A549 (cell line): ENCODE data around the gene VCL. TPM values are rescaled to one million over a fixed set of nuclear protein-coding genes. Genes with fewer than 3 reads are reported as not detected.

Experiments
- ATAC-seq, 2 experiments: fragments of 200-7000 bp in 1 of 2; fragments of >200 bp in 1 of 2; cut with Nextera tagmentation in 1 of 2; cut with Tn5 transposase in 1 of 2; 3 replicates each; pipeline versions ENCODE4 v1.8.0 to v1.9.1; 2018 to 2020; ENCODE audit warnings: mild to moderate bottlenecking in 1 of 2, moderate library complexity in 1 of 2
- CTCF ChIA-PET: fragments of 300-600 bp; sonication (Branson Sonifier 250); formaldehyde crosslinking; extraction: SDS; loops from one replicate; lab custom pipeline; 2021; ENCODE audit warnings: antibody characterized with exemption, inconsistent platforms; lab: Yijun Ruan, JAX
- POLR2A ChIA-PET: fragments of 350-600 bp; formaldehyde crosslinking; extraction: SDS; loops from one replicate; lab custom pipeline; 2021; ENCODE audit warnings: antibody characterized with exemption, inconsistent platforms; lab: Yijun Ruan, JAX
- DNase-seq, 2 experiments: peaks; one replicate each; pipeline versions ENCODE4 v3.0.0 to v3.0.0-alpha.2; 2011 to 2016; ENCODE audit warnings: low read depth in 1 of 2, low spot score in 1 of 2
- FAIRE-seq: peaks from 2 replicates; lab custom pipeline; 2011; peaks lifted over from hg19 to GRCh38; lab: Jason Lieb, UNC
- H3K27ac ChIP-seq, 2 experiments: fragments of >200 bp; sonication (Bioruptor Twin); formaldehyde crosslinking; 3 replicates each; pipeline ENCODE4 v1.5.1; 2016 to 2017
- H3K4me1 ChIP-seq: fragments of >200 bp; sonication (Bioruptor Twin); formaldehyde crosslinking; 3 replicates; pipeline ENCODE4 v1.6.1; 2016
- H3K4me2 ChIP-seq: fragments of >200 bp; sonication (Bioruptor Twin); formaldehyde crosslinking; 3 replicates; pipeline ENCODE4 v1.6.1; 2016
- H3K4me3 ChIP-seq: fragments of >200 bp; sonication (Bioruptor Twin); formaldehyde crosslinking; 3 replicates; pipeline ENCODE4 v1.5.1; 2016
- H3K9me3 ChIP-seq: fragments of >200 bp; sonication (Bioruptor Twin); formaldehyde crosslinking; 3 replicates; pipeline ENCODE4 v1.6.1; 2016
- BCL3 ChIP-seq: fragments of >200 bp; sonication (Bioruptor Twin); formaldehyde crosslinking; IDR thresholded peaks from 3 replicates; pipeline ENCODE4 v1.6.1; 2016
- BHLHE40 ChIP-seq: IDR thresholded peaks from 2 replicates; pipeline ENCODE4 v1.6.1; 2012; ENCODE audit warnings: low read depth, low read length, inconsistent platforms
- CEBPB ChIP-seq, 2 experiments: fragments of >200 bp in 1 of 2; sonication (Bioruptor Twin) in 1 of 2; formaldehyde crosslinking in 1 of 2; IDR thresholded peaks; 2 replicates each; pipeline ENCODE4 v1.6.1; 2012 to 2016
- CHD2 ChIP-seq: fragments of 150-350 bp; IDR thresholded peaks from 2 replicates; pipeline ENCODE4 v1.6.1; 2014; ENCODE audit warnings: low read length; ENCODE audit not compliant: partially characterized antibody
- E2F6 ChIP-seq: IDR thresholded peaks from 2 replicates; pipeline ENCODE4 v1.6.1; 2012; ENCODE audit warnings: low read depth, borderline replicate concordance
- FOSL2 ChIP-seq, 2 experiments: fragments of 450-650 bp in 1 of 2; fragments of >200 bp in 1 of 2; sonication (Bioruptor Twin) in 1 of 2; formaldehyde crosslinking; IDR thresholded peaks; 2 replicates each; pipeline versions ENCODE4 v1.5.0 to v1.6.1; 2016 to 2020; ENCODE audit warnings: mild to moderate bottlenecking in 1 of 2, moderate library complexity in 1 of 2
- FOXS1 ChIP-seq: fragments of 250-450 bp; sonication (Bioruptor Pico); IDR thresholded peaks from 2 replicates; pipeline ENCODE4 v1.5.0; 2020; ENCODE audit warnings: mild to moderate bottlenecking, moderate library complexity
- GATA3 ChIP-seq: IDR thresholded peaks from 2 replicates; pipeline ENCODE4 v1.6.1; 2012; ENCODE audit warnings: borderline replicate concordance
- HEYL ChIP-seq: fragments of 250-450 bp; sonication (Bioruptor Pico); IDR thresholded peaks from 2 replicates; pipeline ENCODE4 v1.8.0; 2021; ENCODE audit warnings: mild to moderate bottlenecking, moderate library complexity
- MAFK ChIP-seq: fragments of 450-650 bp; IDR thresholded peaks from 2 replicates; pipeline ENCODE4 v1.6.1; 2014; ENCODE audit not compliant: partially characterized antibody
- MAX ChIP-seq: IDR thresholded peaks from 2 replicates; pipeline ENCODE4 v1.6.1; 2012
- NFE2L2 ChIP-seq: fragments of 150-350 bp; conservative IDR thresholded peaks from 2 replicates; pipeline ENCODE4 v1.6.1; 2014; ENCODE audit warnings: low read length
- NPAS2 ChIP-seq: fragments of 250-450 bp; sonication (Bioruptor Pico); IDR thresholded peaks from 2 replicates; pipeline ENCODE4 v1.8.0; 2022; ENCODE audit warnings: mild to moderate bottlenecking, moderate library complexity, borderline replicate concordance
- PHF8 ChIP-seq: fragments of 200-600 bp; sonication (generic); IDR thresholded peaks from 2 replicates; pipeline ENCODE4 v1.6.1; 2016; ENCODE audit warnings: low read depth, mild to moderate bottlenecking, antibody characterized with exemption, moderate library complexity, borderline replicate concordance
- POLR2AphosphoS2 ChIP-seq: conservative IDR thresholded peaks from 2 replicates; pipeline ENCODE4 v1.6.1; 2012; ENCODE audit warnings: low read length, improper control_type of control experiment, inconsistent platforms
- RARB ChIP-seq: fragments of 250-450 bp; sonication (Bioruptor Pico); IDR thresholded peaks from 2 replicates; pipeline ENCODE4 v1.8.0; 2021; ENCODE audit warnings: mild to moderate bottlenecking, moderate library complexity
- TFCP2L1 ChIP-seq: fragments of 250-450 bp; sonication (Bioruptor Pico); IDR thresholded peaks from 2 replicates; pipeline ENCODE4 v1.5.0; 2021; ENCODE audit warnings: mild to moderate bottlenecking
- TP53 ChIP-seq: fragments of 250-450 bp; sonication (Bioruptor Pico); IDR thresholded peaks from 2 replicates; pipeline ENCODE4 v1.5.0; 2021; ENCODE audit warnings: mild to moderate bottlenecking, moderate library complexity
- ZC3H11A ChIP-seq: fragments of 450-650 bp; IDR thresholded peaks from 2 replicates; pipeline ENCODE4 v1.6.1; 2014; ENCODE audit warnings: antibody characterized with exemption, mild to moderate bottlenecking
- WGBS: methylation state at CpG from one replicate; pipeline ENCODE4 v1.1.6; 2017; ENCODE audit errors: missing lambda C conversion rate; 5-methylcytosine and 5-hydroxymethylcytosine counted together
- polyA plus RNA-seq, 4 experiments: library from polyadenylated mRNA; depleted of rRNA in 3 of 4; stranded (reverse); fragments of >200 nt; fragmentation: RNase III in 1 of 4; extraction: RNeasy Plus Mini Kit Qiagen cat#74134 plus additional on column Dnase treatment in 1 of 4; gene quantifications; 2 replicates in 3 of 4; 3 replicates in 1 of 4; pipeline ENCODE4 v1.2.3, GENCODE V29; 2011 to 2017

Gene VCL
- polyA plus RNA-seq, 2 of the 4 experiments (the other 2 are of a cell fraction) = 101 to 112 TPM

- FAIRE-seq (no peak), DNase-seq (no peak)
- POLR2A ChIA-PET = no interaction called here
Observed at GRCh38 chr10:74040200-74041126, 42.5 kb downstream of the VCL start.

GRCh38 chr10:74044419-74044818 is 46.5 kb downstream of the VCL start:
- H3K4me2 ChIP-seq = no peak overlapping the region
- no peak overlapping the region for H3K27ac ChIP-seq
- ChIA-PET POLR2A (no interaction called here), CTCF (no interaction called here)
- TF ChIP-seq E2F6 (no peak), POLR2AphosphoS2 (no peak), TFCP2L1 (no peak), PHF8 (no peak), CHD2 (no peak), RARB (CRISPR knock-in tag) (no peak), NPAS2 (CRISPR knock-in tag) (no peak), MAFK (no peak), MAX (no peak), FOSL2 (IDR thresholded peaks at IDR 0.05) (no peak), FOSL2 (CRISPR knock-in tag; IDR thresholded peaks at IDR 0.05) (no peak), GATA3 (no peak), BHLHE40 (no peak), BCL3 (no peak)
- FAIRE-seq (no peak), ATAC-seq (no peak), DNase-seq (no peak)
- no peaks in the 10 kb centered on the region for H3K9me3 ChIP-seq
- no peak overlapping the region for H3K4me3 ChIP-seq
- peaks cover 39% of the 10 kb centered on the region for H3K4me1 ChIP-seq
- WGBS = 94% methylated on average over 2 of the region's 2 CpGs

More at GRCh38 chr10:74040200-74041126, 42.5 kb downstream of the VCL start:
- H3K4me2 ChIP-seq = peak overlapping the region; percentile 37; the same call in 1 of the 3 replicates
- H3K4me1 ChIP-seq = peaks cover 27% of the 10 kb centered on the region
- ATAC-seq = peak; percentile 16 to 37; a peak in 5 of 6 replicates
- H3K27ac ChIP-seq = peak overlapping the region; percentile 34 to 68; a peak in 2 of 6 replicates
- H3K9me3 ChIP-seq = no peaks in the 10 kb centered on the region
- WGBS = 62% methylated on average over 3 of the region's 3 CpGs
- no peak for TF ChIP-seq FOXS1 (CRISPR knock-in tag)
- no peak for TF ChIP-seq MAFK
- TF ChIP-seq RARB (CRISPR knock-in tag) = no peak
- no peak for TF ChIP-seq GATA3
- no peak for TF ChIP-seq TFCP2L1
- TF ChIP-seq FOSL2 (IDR thresholded peaks at IDR 0.05) = no peak
- no peak for TF ChIP-seq FOSL2 (CRISPR knock-in tag; IDR thresholded peaks at IDR 0.05)
- CTCF ChIA-PET = interaction anchor here (0.9 to 2.1 kb wide), 8 partner anchors 12 to 192 kb away, joined by 3 to 11 read pairs (median 4); no protein-coding TSS in a partner anchor
- H3K4me3 ChIP-seq = no peak overlapping the region

GRCh38 chr10:74047304-74047703 is 49.4 kb downstream of the VCL start:
- ATAC-seq = no peak
- no peak overlapping the region for H3K4me3 ChIP-seq
- CTCF ChIA-PET = interaction anchor here (1.2 to 1.7 kb wide), 3 partner anchors 34 to 106 kb away, joined by 3 to 6 read pairs (median 5); no protein-coding TSS in a partner anchor
- WGBS = 71% methylated on average over 2 of the region's 2 CpGs
- H3K9me3 ChIP-seq = no peaks in the 10 kb centered on the region
- no peak for FAIRE-seq
- DNase-seq = no peak
- no peak overlapping the region for H3K4me2 ChIP-seq
- H3K4me1 ChIP-seq = peaks cover 55% of the 10 kb centered on the region
- H3K27ac ChIP-seq = peak overlapping the region in 1 of 2 experiments; percentile 9; a peak in 1 of 6 replicates
- TF ChIP-seq FOSL2 (IDR thresholded peaks at IDR 0.05) (no peak), FOSL2 (CRISPR knock-in tag; IDR thresholded peaks at IDR 0.05) (no peak), HEYL (CRISPR knock-in tag) (no peak), TP53 (no peak), FOXS1 (CRISPR knock-in tag) (no peak), NFE2L2 (no peak), ZC3H11A (no peak), CEBPB (IDR thresholded peaks at IDR 0.05) (no peak)
- POLR2A ChIA-PET = no interaction called here
